ENCODE results near the gene ATP11A.

Gene ATP11A

GRCh38 chr13:112893207-112893569 is 203.3 kb downstream of the ATP11A start:
- Histone ChIP-seq H3K9me3 (ENCODE audit: insufficient read depth, low read length) (no peaks in the 10 kb centered on the region), H3K79me2 (ENCODE audit: low read length) (no peaks in the 10 kb centered on the region), H2AFZ (ENCODE audit: low read depth, low read length) (peak overlapping the region; percentile 15; the same call in 1 of the 2 replicates), H3K36me3 (replicated peaks; ENCODE audit: low read depth, low read length) (no peaks in the 10 kb centered on the region), H3K4me3 (ENCODE audit: low read length) (peak overlapping the region; percentile 77), H3K27me3 (ENCODE audit: low read depth, low read length) (peaks cover 35% of the 10 kb centered on the region), H3K4me2 (ENCODE audit: low read length) (peak overlapping the region; percentile 86), H3K9ac (ENCODE audit: low read length) (peak overlapping the region; percentile 58), H4K20me1 (ENCODE audit: insufficient read depth, low read length) (no peaks in the 10 kb centered on the region), H3K4me1 (ENCODE audit: low read length) (peaks cover 23% of the 10 kb centered on the region), H3K27ac (ENCODE audit: low read length) (no peak overlapping the region)
- no peak for TF ChIP-seq EZH2phosphoT487 (IDR thresholded peaks at IDR 0.05; ENCODE audit: low read depth)
- no peak for TF ChIP-seq CTCF (IDR thresholded peaks at IDR 0.05; ENCODE audit: low read depth, low read length)

- Histone ChIP-seq H3K79me2 (ENCODE audit: low read length) (no peaks in the 10 kb centered on the region), H2AFZ (ENCODE audit: low read depth, low read length) (peak overlapping the region; percentile 15; the same call in 1 of the 2 replicates), H3K36me3 (replicated peaks; ENCODE audit: low read depth, low read length) (no peaks in the 10 kb centered on the region), H4K20me1 (ENCODE audit: insufficient read depth, low read length) (no peaks in the 10 kb centered on the region), H3K4me2 (ENCODE audit: low read length) (peak overlapping the region; percentile 86), H3K9me3 (ENCODE audit: insufficient read depth, low read length) (no peaks in the 10 kb centered on the region), H3K9ac (ENCODE audit: low read length) (peak overlapping the region; percentile 58), H3K27me3 (ENCODE audit: low read depth, low read length) (peaks cover 35% of the 10 kb centered on the region), H3K27ac (ENCODE audit: low read length) (no peak overlapping the region), H3K4me3 (ENCODE audit: low read length) (peak overlapping the region; percentile 77), H3K4me1 (ENCODE audit: low read length) (peaks cover 23% of the 10 kb centered on the region)
- TF ChIP-seq EZH2phosphoT487 (IDR thresholded peaks at IDR 0.05; ENCODE audit: low read depth) (no peak), CTCF (IDR thresholded peaks at IDR 0.05; ENCODE audit: low read depth, low read length) (peak; percentile 30; the same call in 1 of the 2 replicates)
These were observed 204.0 kb downstream of the ATP11A start for GRCh38 chr13:112893570-112894422.

GRCh38 chr13:112894423-112894672 is 204.5 kb downstream of the ATP11A start:
- Histone ChIP-seq H3K4me3 (ENCODE audit: low read length) (peak overlapping the region; percentile 75), H3K36me3 (replicated peaks; ENCODE audit: low read depth, low read length) (no peaks in the 10 kb centered on the region), H3K27ac (ENCODE audit: low read length) (no peak overlapping the region), H3K4me2 (ENCODE audit: low read length) (peak overlapping the region; percentile 79), H3K9me3 (ENCODE audit: insufficient read depth, low read length) (no peaks in the 10 kb centered on the region), H3K27me3 (ENCODE audit: low read depth, low read length) (peaks cover 38% of the 10 kb centered on the region), H3K4me1 (ENCODE audit: low read length) (peaks cover 23% of the 10 kb centered on the region), H3K9ac (ENCODE audit: low read length) (peak overlapping the region; percentile 31; the same call in 1 of the 2 replicates), H2AFZ (ENCODE audit: low read depth, low read length) (no peak overlapping the region), H3K79me2 (ENCODE audit: low read length) (no peaks in the 10 kb centered on the region), H4K20me1 (ENCODE audit: insufficient read depth, low read length) (no peaks in the 10 kb centered on the region)
- no peak for TF ChIP-seq EZH2phosphoT487 (IDR thresholded peaks at IDR 0.05; ENCODE audit: low read depth)

- no peak overlapping the region for H3K27ac ChIP-seq (ENCODE audit: low read length)
- H3K4me3 ChIP-seq (ENCODE audit: low read length), result peak overlapping the region; percentile 75
- H4K20me1 ChIP-seq (ENCODE audit: insufficient read depth, low read length), result no peaks in the 10 kb centered on the region
- H3K27me3 ChIP-seq (ENCODE audit: low read depth, low read length), result peaks cover 43% of the 10 kb centered on the region
- H3K36me3 ChIP-seq (replicated peaks; ENCODE audit: low read depth, low read length), result no peaks in the 10 kb centered on the region
- H3K79me2 ChIP-seq (ENCODE audit: low read length), result no peaks in the 10 kb centered on the region
- TF ChIP-seq CTCF (IDR thresholded peaks at IDR 0.05; ENCODE audit: low read depth, low read length) (no peak), EZH2phosphoT487 (IDR thresholded peaks at IDR 0.05; ENCODE audit: low read depth) (no peak)
- H3K9ac ChIP-seq (ENCODE audit: low read length), result peak overlapping the region; percentile 31; the same call in 1 of the 2 replicates
- no peak overlapping the region for H2AFZ ChIP-seq (ENCODE audit: low read depth, low read length)
- peak overlapping the region; percentile 79 for H3K4me2 ChIP-seq (ENCODE audit: low read length)
- peaks cover 23% of the 10 kb centered on the region for H3K4me1 ChIP-seq (ENCODE audit: low read length)
- no peaks in the 10 kb centered on the region for H3K9me3 ChIP-seq (ENCODE audit: insufficient read depth, low read length)
These were observed 205.0 kb downstream of the ATP11A start for GRCh38 chr13:112894673-112895481.
